Measurements from ENCODE around the gene GNB1L. TPM values are rescaled to one million over a fixed set of nuclear protein-coding genes. Genes with fewer than 3 reads are reported as not detected.
"Not testable (repeated sequence)": the region's sequence is repeated elsewhere in the genome, so short reads cannot be mapped to it uniquely, and the experiment has no call there.

GNB1L gene
- total RNA-seq, 1 experiment from 2014 or later = 9.6 TPM

GRCh38 chr22:19843857-19844376, 10.8 kb downstream of the GNB1L start:
- no peak for DNase-seq (ENCODE audit: low spot score)

- no peak for DNase-seq (ENCODE audit: low spot score)
These were observed 11.4 kb downstream of the GNB1L start for GRCh38 chr22:19843107-19843856.

- DNase-seq (ENCODE audit: low spot score) = no peak
These were observed 12.1 kb downstream of the GNB1L start for GRCh38 chr22:19842393-19843106.

GRCh38 chr22:19841641-19842392, 12.9 kb downstream of the GNB1L start:
- no peak for DNase-seq (ENCODE audit: low spot score)

GRCh38 chr22:19840955-19841640, 13.6 kb downstream of the GNB1L start:
- no peak for DNase-seq (ENCODE audit: low spot score)

- DNase-seq (ENCODE audit: low spot score) = no peak
These were observed 14.6 kb downstream of the GNB1L start for GRCh38 chr22:19840059-19840458.

GRCh38 chr22:19837915-19838314, 16.8 kb downstream of the GNB1L start:
- no peak for DNase-seq (ENCODE audit: low spot score)

GRCh38 chr22:19836512-19836911, 18.2 kb downstream of the GNB1L start:
- no peak for DNase-seq (ENCODE audit: low spot score)

- no peak for DNase-seq (ENCODE audit: low spot score)
These were observed 20.1 kb downstream of the GNB1L start for GRCh38 chr22:19834599-19834998.

GRCh38 chr22:19833327-19833726, 21.3 kb downstream of the GNB1L start:
- not testable (repeated sequence) for DNase-seq (ENCODE audit: low spot score)

GRCh38 chr22:19832476-19833108, 22.1 kb downstream of the GNB1L start:
- no peak for DNase-seq (ENCODE audit: low spot score)

GRCh38 chr22:19831979-19832378, 22.7 kb downstream of the GNB1L start:
- DNase-seq (ENCODE audit: low spot score) = not testable (repeated sequence)

- DNase-seq (ENCODE audit: low spot score) = no peak
These were observed 23.7 kb downstream of the GNB1L start for GRCh38 chr22:19831016-19831415.

GRCh38 chr22:19828035-19828401, 26.7 kb downstream of the GNB1L start:
- DNase-seq (ENCODE audit: low spot score) = no peak

- DNase-seq (ENCODE audit: low spot score) = no peak
These were observed 27.2 kb downstream of the GNB1L start for GRCh38 chr22:19827341-19828034.

GRCh38 chr22:19826619-19826950, 28.1 kb downstream of the GNB1L start:
- no peak for DNase-seq (ENCODE audit: low spot score)

- no peak for DNase-seq (ENCODE audit: low spot score)
These were observed 28.6 kb downstream of the GNB1L start for GRCh38 chr22:19825904-19826618.

- DNase-seq (ENCODE audit: low spot score) = no peak
These were observed 29.7 kb downstream of the GNB1L start for GRCh38 chr22:19824926-19825339.

GRCh38 chr22:19824212-19824925, 30.3 kb downstream of the GNB1L start:
- no peak for DNase-seq (ENCODE audit: low spot score)

- DNase-seq (ENCODE audit: low spot score) = no peak
These were observed 30.8 kb downstream of the GNB1L start for GRCh38 chr22:19823902-19824211.

All from A172 (cell line).